HEK293 (cell line): ENCODE measurements around the gene CATSPERD.

ENCODE experiments used
- KLF9 ChIP-seq: fragments of 450-650 bp; formaldehyde crosslinking; IDR thresholded peaks from 2 replicates; pipeline ENCODE4 v1.5.1; 2016; ENCODE audit warnings: missing biosample characterization, missing genetic modification characterization, low read depth
- RBAK ChIP-seq: fragments of 450-650 bp; formaldehyde crosslinking; IDR thresholded peaks from 2 replicates; pipeline ENCODE4 v1.5.1; 2016; ENCODE audit warnings: missing biosample characterization, missing genetic modification characterization
- SETDB1 ChIP-seq: IDR thresholded peaks from one replicate; pipeline ENCODE4 v1.6.1; 2017; ENCODE audit warnings: mild to moderate bottlenecking, low read length, moderate library complexity, mixed read lengths; ENCODE audit not compliant: insufficient read length
- SP2 ChIP-seq: fragments of 450-650 bp; formaldehyde crosslinking; IDR thresholded peaks from 2 replicates; pipeline ENCODE4 v1.5.1; 2016; ENCODE audit warnings: missing biosample characterization, missing genetic modification characterization
- ZBTB1 ChIP-seq: fragments of 450-650 bp; formaldehyde crosslinking; IDR thresholded peaks from 2 replicates; pipeline ENCODE4 v1.5.1; 2016; ENCODE audit warnings: missing biosample characterization, missing genetic modification characterization
- ZNF174 ChIP-seq: fragments of 450-650 bp; formaldehyde crosslinking; IDR thresholded peaks from 2 replicates; pipeline ENCODE4 v1.5.0; 2017; ENCODE audit warnings: missing biosample characterization, mild to moderate bottlenecking, missing genetic modification characterization
- ZNF184 ChIP-seq: fragments of 450-650 bp; IDR thresholded peaks from 2 replicates; pipeline ENCODE4 v1.5.1; 2018; ENCODE audit warnings: missing biosample characterization, mild to moderate bottlenecking, missing genetic modification characterization
- ZNF302 ChIP-seq: fragments of 450-650 bp; formaldehyde crosslinking; IDR thresholded peaks from 2 replicates; pipeline ENCODE4 v1.5.1; 2016; ENCODE audit warnings: missing biosample characterization, missing genetic modification characterization, low read depth
- ZNF366 ChIP-seq: fragments of 450-650 bp; formaldehyde crosslinking; conservative IDR thresholded peaks from 2 replicates; pipeline ENCODE4 v1.5.1; 2016; ENCODE audit warnings: missing biosample characterization, missing genetic modification characterization
- ZNF37A ChIP-seq: fragments of 450-650 bp; IDR thresholded peaks from 2 replicates; pipeline ENCODE4 v1.5.1; 2018; ENCODE audit warnings: missing biosample characterization, missing genetic modification characterization
- ZNF404 ChIP-seq: fragments of 450-650 bp; formaldehyde crosslinking; IDR thresholded peaks from 2 replicates; pipeline ENCODE4 v1.5.1; 2017; ENCODE audit warnings: missing biosample characterization, missing genetic modification characterization
- ZNF48 ChIP-seq: fragments of 450-650 bp; formaldehyde crosslinking; IDR thresholded peaks from 2 replicates; pipeline ENCODE4 v1.5.1; 2016; ENCODE audit warnings: missing biosample characterization, missing genetic modification characterization
- ZNF510 ChIP-seq: fragments of 450-650 bp; formaldehyde crosslinking; IDR thresholded peaks from 2 replicates; pipeline ENCODE4 v1.5.1; 2018; ENCODE audit warnings: mild to moderate bottlenecking, missing genetic modification characterization, missing biosample characterization; ENCODE audit not compliant: insufficient replicate concordance
- ZNF596 ChIP-seq: fragments of 450-650 bp; IDR thresholded peaks from 2 replicates; pipeline ENCODE4 v1.5.0; 2018; ENCODE audit warnings: missing biosample characterization, mild to moderate bottlenecking, missing genetic modification characterization, moderate library complexity
- ZNF629 ChIP-seq: fragments of 450-650 bp; formaldehyde crosslinking; IDR thresholded peaks from 2 replicates; pipeline ENCODE4 v1.5.1; 2017; ENCODE audit warnings: missing biosample characterization, missing genetic modification characterization
- ZNF76 ChIP-seq: fragments of 450-650 bp; formaldehyde crosslinking; IDR thresholded peaks from 2 replicates; pipeline ENCODE4; 2016; ENCODE audit warnings: low read depth, missing biosample characterization, missing genetic modification characterization, borderline replicate concordance
- ZNF785 ChIP-seq: fragments of 450-650 bp; formaldehyde crosslinking; IDR thresholded peaks from 2 replicates; pipeline ENCODE4 v1.5.1; 2016; ENCODE audit warnings: missing biosample characterization, missing genetic modification characterization
- TF ChIP-seq, protein P1 (sequence below): fragments of 450-650 bp; formaldehyde crosslinking; IDR thresholded peaks from 2 replicates; pipeline ENCODE4 v1.5.1; 2016; ENCODE audit warnings: missing biosample characterization, missing genetic modification characterization
- TF ChIP-seq, protein P2 (sequence below): fragments of 450-650 bp; formaldehyde crosslinking; IDR thresholded peaks from 2 replicates; pipeline ENCODE4 v1.5.1; 2016; ENCODE audit warnings: missing biosample characterization, missing genetic modification characterization, borderline replicate concordance
- TF ChIP-seq, protein P3 (sequence below): fragments of 450-650 bp; formaldehyde crosslinking; IDR thresholded peaks from 2 replicates; pipeline ENCODE4 v1.5.1; 2016; ENCODE audit warnings: missing biosample characterization, missing genetic modification characterization
- TF ChIP-seq, protein P4 (sequence below): fragments of 450-650 bp; formaldehyde crosslinking; IDR thresholded peaks from 2 replicates; pipeline ENCODE4 v1.5.1; 2016; ENCODE audit warnings: missing biosample characterization, missing genetic modification characterization
- TF ChIP-seq, protein P5 (sequence below): fragments of 450-650 bp; formaldehyde crosslinking; IDR thresholded peaks from 2 replicates; pipeline ENCODE4; 2016; ENCODE audit warnings: missing biosample characterization, missing genetic modification characterization
- TF ChIP-seq, protein P6 (sequence below): fragments of 450-650 bp; formaldehyde crosslinking; IDR thresholded peaks from 2 replicates; pipeline ENCODE4 v1.5.1; 2017; ENCODE audit warnings: missing biosample characterization, missing genetic modification characterization

Gene CATSPERD

DNA sequence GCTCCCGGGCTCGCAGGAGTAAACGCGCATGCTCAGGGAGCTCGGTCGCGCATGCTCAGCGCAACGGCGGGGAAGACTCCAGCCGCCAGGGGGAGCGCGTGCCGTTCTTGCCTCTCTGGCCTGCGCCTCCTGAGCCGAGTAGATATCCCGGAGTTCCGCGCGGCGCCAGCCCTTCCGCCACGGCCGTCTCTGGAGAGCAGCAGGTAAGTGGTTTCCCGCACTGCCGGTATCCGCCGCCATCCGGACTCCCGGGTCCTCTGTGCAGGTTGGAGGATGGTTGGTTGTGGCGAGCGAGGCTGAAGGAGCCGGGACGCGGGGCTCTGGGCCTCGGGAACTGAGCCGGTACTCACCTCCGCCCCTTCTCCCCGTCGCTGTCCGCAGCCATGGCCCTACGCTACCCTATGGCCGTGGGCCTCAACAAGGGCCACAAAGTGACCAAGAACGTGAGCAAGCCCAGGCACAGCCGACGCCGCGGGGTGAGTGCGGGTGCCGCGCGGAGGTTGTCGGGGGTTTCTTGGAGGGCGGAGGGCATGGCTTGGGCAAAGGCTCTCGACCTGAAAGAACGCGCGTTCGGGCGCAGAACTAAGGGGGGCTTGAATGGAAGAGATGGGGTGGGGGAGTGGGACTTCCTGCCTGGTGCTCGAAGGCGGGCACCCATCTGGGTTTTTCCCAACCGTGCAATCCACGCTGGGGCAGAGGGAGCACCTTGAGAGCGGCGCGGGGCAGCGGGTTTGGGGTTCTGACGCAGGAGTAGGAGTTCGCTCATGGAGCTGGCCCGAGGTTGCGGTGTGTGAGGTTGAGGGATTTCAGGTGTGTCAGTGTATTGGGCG is 30.1 kb upstream of the CATSPERD start, which contains the start of gene RPL36 (continued):
- no peak for TF ChIP-seq ZNF404 (tag by site-specific recombination)
- TF ChIP-seq ZNF48 (tag by site-specific recombination): no peak
- TF ChIP-seq, protein P1, sequence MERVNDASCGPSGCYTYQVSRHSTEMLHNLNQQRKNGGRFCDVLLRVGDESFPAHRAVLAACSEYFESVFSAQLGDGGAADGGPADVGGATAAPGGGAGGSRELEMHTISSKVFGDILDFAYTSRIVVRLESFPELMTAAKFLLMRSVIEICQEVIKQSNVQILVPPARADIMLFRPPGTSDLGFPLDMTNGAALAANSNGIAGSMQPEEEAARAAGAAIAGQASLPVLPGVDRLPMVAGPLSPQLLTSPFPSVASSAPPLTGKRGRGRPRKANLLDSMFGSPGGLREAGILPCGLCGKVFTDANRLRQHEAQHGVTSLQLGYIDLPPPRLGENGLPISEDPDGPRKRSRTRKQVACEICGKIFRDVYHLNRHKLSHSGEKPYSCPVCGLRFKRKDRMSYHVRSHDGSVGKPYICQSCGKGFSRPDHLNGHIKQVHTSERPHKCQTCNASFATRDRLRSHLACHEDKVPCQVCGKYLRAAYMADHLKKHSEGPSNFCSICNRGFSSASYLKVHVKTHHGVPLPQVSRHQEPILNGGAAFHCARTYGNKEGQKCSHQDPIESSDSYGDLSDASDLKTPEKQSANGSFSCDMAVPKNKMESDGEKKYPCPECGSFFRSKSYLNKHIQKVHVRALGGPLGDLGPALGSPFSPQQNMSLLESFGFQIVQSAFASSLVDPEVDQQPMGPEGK (tag by site-specific recombination): no peak
- peak; percentile 68 for TF ChIP-seq KLF9
- TF ChIP-seq RBAK (tag by site-specific recombination): 0 out of 2 replicates have a peak, but pooled peaks have one; percentile 41
- TF ChIP-seq, protein P2, sequence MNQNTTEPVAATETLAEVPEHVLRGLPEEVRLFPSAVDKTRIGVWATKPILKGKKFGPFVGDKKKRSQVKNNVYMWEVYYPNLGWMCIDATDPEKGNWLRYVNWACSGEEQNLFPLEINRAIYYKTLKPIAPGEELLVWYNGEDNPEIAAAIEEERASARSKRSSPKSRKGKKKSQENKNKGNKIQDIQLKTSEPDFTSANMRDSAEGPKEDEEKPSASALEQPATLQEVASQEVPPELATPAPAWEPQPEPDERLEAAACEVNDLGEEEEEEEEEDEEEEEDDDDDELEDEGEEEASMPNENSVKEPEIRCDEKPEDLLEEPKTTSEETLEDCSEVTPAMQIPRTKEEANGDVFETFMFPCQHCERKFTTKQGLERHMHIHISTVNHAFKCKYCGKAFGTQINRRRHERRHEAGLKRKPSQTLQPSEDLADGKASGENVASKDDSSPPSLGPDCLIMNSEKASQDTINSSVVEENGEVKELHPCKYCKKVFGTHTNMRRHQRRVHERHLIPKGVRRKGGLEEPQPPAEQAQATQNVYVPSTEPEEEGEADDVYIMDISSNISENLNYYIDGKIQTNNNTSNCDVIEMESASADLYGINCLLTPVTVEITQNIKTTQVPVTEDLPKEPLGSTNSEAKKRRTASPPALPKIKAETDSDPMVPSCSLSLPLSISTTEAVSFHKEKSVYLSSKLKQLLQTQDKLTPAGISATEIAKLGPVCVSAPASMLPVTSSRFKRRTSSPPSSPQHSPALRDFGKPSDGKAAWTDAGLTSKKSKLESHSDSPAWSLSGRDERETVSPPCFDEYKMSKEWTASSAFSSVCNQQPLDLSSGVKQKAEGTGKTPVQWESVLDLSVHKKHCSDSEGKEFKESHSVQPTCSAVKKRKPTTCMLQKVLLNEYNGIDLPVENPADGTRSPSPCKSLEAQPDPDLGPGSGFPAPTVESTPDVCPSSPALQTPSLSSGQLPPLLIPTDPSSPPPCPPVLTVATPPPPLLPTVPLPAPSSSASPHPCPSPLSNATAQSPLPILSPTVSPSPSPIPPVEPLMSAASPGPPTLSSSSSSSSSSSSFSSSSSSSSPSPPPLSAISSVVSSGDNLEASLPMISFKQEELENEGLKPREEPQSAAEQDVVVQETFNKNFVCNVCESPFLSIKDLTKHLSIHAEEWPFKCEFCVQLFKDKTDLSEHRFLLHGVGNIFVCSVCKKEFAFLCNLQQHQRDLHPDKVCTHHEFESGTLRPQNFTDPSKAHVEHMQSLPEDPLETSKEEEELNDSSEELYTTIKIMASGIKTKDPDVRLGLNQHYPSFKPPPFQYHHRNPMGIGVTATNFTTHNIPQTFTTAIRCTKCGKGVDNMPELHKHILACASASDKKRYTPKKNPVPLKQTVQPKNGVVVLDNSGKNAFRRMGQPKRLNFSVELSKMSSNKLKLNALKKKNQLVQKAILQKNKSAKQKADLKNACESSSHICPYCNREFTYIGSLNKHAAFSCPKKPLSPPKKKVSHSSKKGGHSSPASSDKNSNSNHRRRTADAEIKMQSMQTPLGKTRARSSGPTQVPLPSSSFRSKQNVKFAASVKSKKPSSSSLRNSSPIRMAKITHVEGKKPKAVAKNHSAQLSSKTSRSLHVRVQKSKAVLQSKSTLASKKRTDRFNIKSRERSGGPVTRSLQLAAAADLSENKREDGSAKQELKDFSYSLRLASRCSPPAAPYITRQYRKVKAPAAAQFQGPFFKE (tag by site-specific recombination): 0 out of 2 replicates have a peak, but pooled peaks have one; percentile 78
- no peak for TF ChIP-seq ZNF302 (tag by site-specific recombination)
- no peak for TF ChIP-seq ZNF785 (tag by site-specific recombination)
- TF ChIP-seq ZNF174: no peak
- no peak for TF ChIP-seq ZBTB1 (tag by site-specific recombination)
- TF ChIP-seq SETDB1: no peak
- TF ChIP-seq ZNF184 (tag by site-specific recombination): no peak; the same call in 1 of the 2 replicates
- TF ChIP-seq, protein P3, sequence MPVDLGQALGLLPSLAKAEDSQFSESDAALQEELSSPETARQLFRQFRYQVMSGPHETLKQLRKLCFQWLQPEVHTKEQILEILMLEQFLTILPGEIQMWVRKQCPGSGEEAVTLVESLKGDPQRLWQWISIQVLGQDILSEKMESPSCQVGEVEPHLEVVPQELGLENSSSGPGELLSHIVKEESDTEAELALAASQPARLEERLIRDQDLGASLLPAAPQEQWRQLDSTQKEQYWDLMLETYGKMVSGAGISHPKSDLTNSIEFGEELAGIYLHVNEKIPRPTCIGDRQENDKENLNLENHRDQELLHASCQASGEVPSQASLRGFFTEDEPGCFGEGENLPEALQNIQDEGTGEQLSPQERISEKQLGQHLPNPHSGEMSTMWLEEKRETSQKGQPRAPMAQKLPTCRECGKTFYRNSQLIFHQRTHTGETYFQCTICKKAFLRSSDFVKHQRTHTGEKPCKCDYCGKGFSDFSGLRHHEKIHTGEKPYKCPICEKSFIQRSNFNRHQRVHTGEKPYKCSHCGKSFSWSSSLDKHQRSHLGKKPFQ: 0 out of 2 replicates have a peak, but pooled peaks have one; percentile 36
- TF ChIP-seq, protein P4, sequence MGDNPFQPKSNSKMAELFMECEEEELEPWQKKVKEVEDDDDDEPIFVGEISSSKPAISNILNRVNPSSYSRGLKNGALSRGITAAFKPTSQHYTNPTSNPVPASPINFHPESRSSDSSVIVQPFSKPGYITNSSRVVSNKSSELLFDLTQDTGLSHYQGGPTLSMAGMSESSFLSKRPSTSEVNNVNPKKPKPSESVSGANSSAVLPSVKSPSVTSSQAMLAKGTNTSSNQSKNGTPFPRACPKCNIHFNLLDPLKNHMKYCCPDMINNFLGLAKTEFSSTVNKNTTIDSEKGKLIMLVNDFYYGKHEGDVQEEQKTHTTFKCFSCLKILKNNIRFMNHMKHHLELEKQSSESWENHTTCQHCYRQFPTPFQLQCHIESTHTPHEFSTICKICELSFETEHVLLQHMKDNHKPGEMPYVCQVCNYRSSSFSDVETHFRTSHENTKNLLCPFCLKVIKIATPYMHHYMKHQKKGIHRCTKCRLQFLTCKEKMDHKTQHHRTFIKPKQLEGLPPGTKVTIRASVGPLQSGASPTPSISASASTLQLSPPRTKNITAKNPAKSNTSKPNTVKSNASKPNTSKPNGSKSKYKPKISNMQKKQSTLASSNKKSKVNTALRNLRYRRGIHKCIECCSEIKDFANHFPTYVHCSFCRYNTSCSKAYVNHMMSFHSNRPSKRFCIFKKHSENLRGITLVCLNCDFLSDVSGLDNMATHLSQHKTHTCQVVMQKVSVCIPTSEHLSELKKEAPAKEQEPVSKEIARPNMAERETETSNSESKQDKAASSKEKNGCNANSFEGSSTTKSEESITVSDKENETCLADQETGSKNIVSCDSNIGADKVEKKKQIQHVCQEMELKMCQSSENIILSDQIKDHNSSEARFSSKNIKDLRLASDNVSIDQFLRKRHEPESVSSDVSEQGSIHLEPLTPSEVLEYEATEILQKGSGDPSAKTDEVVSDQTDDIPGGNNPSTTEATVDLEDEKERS (tag by site-specific recombination): no peak
- TF ChIP-seq, protein P5, sequence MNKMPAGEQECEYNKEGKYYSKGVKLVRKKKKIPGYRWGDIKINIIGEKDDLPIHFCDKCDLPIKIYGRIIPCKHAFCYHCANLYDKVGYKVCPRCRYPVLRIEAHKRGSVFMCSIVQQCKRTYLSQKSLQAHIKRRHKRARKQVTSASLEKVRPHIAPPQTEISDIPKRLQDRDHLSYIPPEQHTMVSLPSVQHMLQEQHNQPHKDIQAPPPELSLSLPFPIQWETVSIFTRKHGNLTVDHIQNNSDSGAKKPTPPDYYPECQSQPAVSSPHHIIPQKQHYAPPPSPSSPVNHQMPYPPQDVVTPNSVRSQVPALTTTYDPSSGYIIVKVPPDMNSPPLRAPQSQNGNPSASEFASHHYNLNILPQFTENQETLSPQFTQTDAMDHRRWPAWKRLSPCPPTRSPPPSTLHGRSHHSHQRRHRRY (tag by site-specific recombination): peak; percentile 61; the same call in 1 of the 2 replicates
- peak; percentile 94 for TF ChIP-seq ZNF76 (tag by site-specific recombination)
- TF ChIP-seq ZNF366 (tag by site-specific recombination): no peak
- peak; percentile 74 for TF ChIP-seq ZNF629
- TF ChIP-seq, protein P6, sequence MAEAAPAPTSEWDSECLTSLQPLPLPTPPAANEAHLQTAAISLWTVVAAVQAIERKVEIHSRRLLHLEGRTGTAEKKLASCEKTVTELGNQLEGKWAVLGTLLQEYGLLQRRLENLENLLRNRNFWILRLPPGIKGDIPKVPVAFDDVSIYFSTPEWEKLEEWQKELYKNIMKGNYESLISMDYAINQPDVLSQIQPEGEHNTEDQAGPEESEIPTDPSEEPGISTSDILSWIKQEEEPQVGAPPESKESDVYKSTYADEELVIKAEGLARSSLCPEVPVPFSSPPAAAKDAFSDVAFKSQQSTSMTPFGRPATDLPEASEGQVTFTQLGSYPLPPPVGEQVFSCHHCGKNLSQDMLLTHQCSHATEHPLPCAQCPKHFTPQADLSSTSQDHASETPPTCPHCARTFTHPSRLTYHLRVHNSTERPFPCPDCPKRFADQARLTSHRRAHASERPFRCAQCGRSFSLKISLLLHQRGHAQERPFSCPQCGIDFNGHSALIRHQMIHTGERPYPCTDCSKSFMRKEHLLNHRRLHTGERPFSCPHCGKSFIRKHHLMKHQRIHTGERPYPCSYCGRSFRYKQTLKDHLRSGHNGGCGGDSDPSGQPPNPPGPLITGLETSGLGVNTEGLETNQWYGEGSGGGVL: peak; percentile 33; the same call in 1 of the 2 replicates
- TF ChIP-seq ZNF37A: no peak
- TF ChIP-seq ZNF510: no peak
- peak; percentile 34; the same call in 1 of the 2 replicates for TF ChIP-seq SP2 (tag by site-specific recombination)
- no peak for TF ChIP-seq ZNF596
